HAP-1 (cell line): ENCODE results near the gene PPP2CA.
"Not testable (repeated sequence)": the region's sequence is repeated elsewhere in the genome, so short reads cannot be mapped to it uniquely, and the experiment has no call there.

Experiments used
- DNase-seq, 2 experiments: peaks; one replicate each; pipeline ENCODE4 v3.0.0-alpha.2; 2016 to 2020; ENCODE audit warnings: low spot score in 2 of 2
- H3K27me3 ChIP-seq: fragments of 250-450 bp; sonication (Bioruptor Pico); 2 replicates; pipeline ENCODE4 v1.5.1; 2020; ENCODE audit warnings: low read depth, mild to moderate bottlenecking, moderate library complexity
- H3K36me3 ChIP-seq: fragments of 250-450 bp; sonication (Bioruptor Pico); replicated peaks from 2 replicates; pipeline ENCODE4 v1.5.1; 2020; ENCODE audit warnings: mild to moderate bottlenecking
- H3K4me1 ChIP-seq: fragments of 250-450 bp; sonication (Bioruptor Pico); 2 replicates; pipeline ENCODE4 v1.5.1; 2020; ENCODE audit warnings: mild to moderate bottlenecking
- H3K4me3 ChIP-seq: fragments of 250-450 bp; sonication (Bioruptor Pico); 2 replicates; pipeline ENCODE4 v1.5.1; 2020; ENCODE audit warnings: mild to moderate bottlenecking, moderate library complexity
- H3K9me3 ChIP-seq: fragments of 250-450 bp; sonication (Bioruptor Pico); 2 replicates; pipeline ENCODE4 v1.5.1; 2020; ENCODE audit warnings: mild to moderate bottlenecking, moderate library complexity
- in situ Hi-C: fragments of 300-500 bp; cut with MboI; formaldehyde crosslinking; loops from 3 replicates; pipeline ENCODE4 v1.14.3; 2020; ENCODE audit warnings: low sequenced_read_pairs, inconsistent platforms, mixed read lengths

PPP2CA gene

DNA sequence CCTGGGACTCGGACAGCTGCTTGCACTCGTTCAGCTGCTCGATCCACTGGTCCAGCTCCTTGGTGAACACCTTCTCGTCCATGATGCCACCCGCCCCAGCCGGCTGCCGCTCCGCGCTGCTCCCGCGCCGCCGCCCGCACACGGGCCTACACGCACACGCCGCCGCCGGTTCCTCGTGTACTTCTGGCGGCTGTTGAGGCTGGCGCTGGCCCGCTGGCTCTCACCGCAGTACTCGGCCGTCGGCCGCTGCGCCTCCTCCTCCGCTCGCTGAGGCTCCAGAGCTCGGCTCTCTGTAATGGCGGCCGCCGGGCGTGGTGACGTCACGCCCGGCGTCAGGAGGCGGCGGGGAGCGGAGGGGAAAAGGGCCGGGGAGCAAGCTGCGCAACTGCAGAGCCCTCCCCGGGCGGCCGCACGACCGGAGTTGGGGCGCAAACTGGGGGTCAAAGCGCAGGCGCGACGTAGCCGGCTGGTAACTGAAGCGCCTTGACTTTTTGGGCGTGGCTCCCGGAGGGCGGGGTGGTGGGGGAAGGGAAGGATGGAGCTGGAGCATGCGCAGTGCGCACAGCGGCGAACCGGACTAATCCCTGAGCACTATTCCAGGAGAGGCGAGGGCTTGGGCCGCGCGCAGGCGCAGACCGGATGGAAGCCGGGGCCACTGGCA, at the start of gene PPP2CA:
PPP2CA (minus strand) TSS at position 294 of the 661 bp plus-strand sequence; CDS start at position 82, 212 bp downstream.
- H3K36me3 ChIP-seq: peaks cover 9% of the 10 kb centered on the region
- peak within 1 kb of the TSS; percentile 86 for H3K4me3 ChIP-seq
- in situ Hi-C loops: no loop called here
- no peaks in the 10 kb centered on the region for H3K27me3 ChIP-seq
- H3K4me1 ChIP-seq: peaks cover 27% of the 10 kb centered on the region
- peak; percentile 93 to 98 for DNase-seq
- H3K9me3 ChIP-seq: no peaks in the 10 kb centered on the region

GRCh38 chr5:134273642-134274395, 47.9 kb upstream of the PPP2CA start:
- Histone ChIP-seq H3K27me3 (no peaks in the 10 kb centered on the region), H3K4me3 (no peak overlapping the region), H3K4me1 (no peaks in the 10 kb centered on the region), H3K36me3 (no peaks in the 10 kb centered on the region), H3K9me3 (0 out of 2 replicates have a peak, but pooled peaks cover 2% of the 10 kb centered on the region)
- in situ Hi-C loops: no loop called here
- DNase-seq: no peak

DNA sequence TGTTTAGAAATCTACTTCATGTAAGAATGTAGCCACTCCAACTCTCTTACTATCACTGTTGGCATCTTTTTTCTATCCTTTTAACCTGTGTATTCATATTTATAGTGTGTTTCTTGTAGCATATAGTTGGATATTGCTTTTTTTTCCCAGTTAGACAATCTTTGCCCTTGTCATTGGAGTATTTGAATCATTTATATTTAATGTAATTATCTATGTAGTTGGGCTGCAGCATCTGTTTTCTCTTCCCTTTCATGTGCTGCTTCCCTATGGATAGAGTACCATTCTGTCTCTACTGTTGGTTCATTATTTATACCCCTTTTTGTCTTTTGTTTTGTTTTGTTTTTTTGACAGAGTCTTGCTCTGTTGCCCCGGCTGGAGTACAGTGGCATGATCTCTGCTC, 45.2 kb upstream of the PPP2CA start:
- DNase-seq: no peak
- Histone ChIP-seq H3K36me3 (no peaks in the 10 kb centered on the region), H3K27me3 (peaks cover 12% of the 10 kb centered on the region), H3K9me3 (0 out of 2 replicates have a peak, but pooled peaks cover 2% of the 10 kb centered on the region), H3K4me1 (no peaks in the 10 kb centered on the region), H3K4me3 (no peak overlapping the region)
- in situ Hi-C loops: no loop called here

GRCh38 chr5:134268919-134269318, 43.0 kb upstream of the PPP2CA start:
- Histone ChIP-seq H3K4me1 (no peaks in the 10 kb centered on the region), H3K27me3 (peaks cover 16% of the 10 kb centered on the region), H3K4me3 (no peak overlapping the region), H3K9me3 (0 out of 2 replicates have a peak, but pooled peaks cover 6% of the 10 kb centered on the region), H3K36me3 (no peaks in the 10 kb centered on the region)
- DNase-seq: no peak
- in situ Hi-C loops: no loop called here

DNA sequence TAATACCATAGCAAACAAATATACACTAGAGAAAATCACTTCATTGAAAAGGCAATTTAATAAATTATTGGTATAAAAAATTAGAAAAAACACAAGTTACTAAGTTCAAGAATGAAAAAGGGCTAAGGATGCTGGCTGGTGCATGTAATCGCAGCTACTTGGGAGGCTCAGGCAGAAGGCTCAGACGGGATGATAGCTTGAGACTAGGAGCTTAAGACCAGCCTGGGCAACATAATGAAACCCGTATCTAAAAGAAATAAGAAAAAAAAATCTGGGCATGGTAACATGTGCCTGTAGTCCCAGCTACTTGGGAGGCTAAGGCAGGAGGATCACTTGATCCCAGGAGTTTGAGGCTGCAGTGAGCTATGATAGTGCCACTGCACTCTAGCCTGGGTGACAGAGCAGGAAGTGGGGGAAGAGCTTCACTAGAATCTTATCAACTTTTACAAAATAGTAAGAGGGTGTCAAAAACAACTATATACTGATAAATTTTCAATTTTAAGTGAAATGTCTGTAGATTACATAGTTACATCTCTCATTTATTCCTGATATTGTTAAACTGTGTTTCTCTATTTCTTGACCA, 42.2 kb upstream of the PPP2CA start:
- peaks cover 9% of the 10 kb centered on the region for H3K9me3 ChIP-seq

GRCh38 chr5:134267366-134268018, 41.6 kb upstream of the PPP2CA start:
- in situ Hi-C loops: no loop called here
- no peaks in the 10 kb centered on the region for H3K4me1 ChIP-seq

More for the DNA sequence above, 42.2 kb upstream of the PPP2CA start:
- H3K36me3 ChIP-seq: no peaks in the 10 kb centered on the region
- in situ Hi-C loops: no loop called here
- no peak for DNase-seq
- H3K4me1 ChIP-seq: no peaks in the 10 kb centered on the region
- H3K4me3 ChIP-seq: no peak overlapping the region
- H3K27me3 ChIP-seq: peaks cover 16% of the 10 kb centered on the region

GRCh38 chr5:134263801-134264200, 37.9 kb upstream of the PPP2CA start:
- Histone ChIP-seq H3K27me3 (peaks cover 16% of the 10 kb centered on the region), H3K4me1 (no peaks in the 10 kb centered on the region), H3K4me3 (no peak overlapping the region), H3K9me3 (peaks cover 13% of the 10 kb centered on the region), H3K36me3 (no peaks in the 10 kb centered on the region)
- no peak for DNase-seq
- in situ Hi-C loops: no loop called here

More at GRCh38 chr5:134267366-134268018, 41.6 kb upstream of the PPP2CA start:
- Histone ChIP-seq H3K4me3 (no peak overlapping the region), H3K9me3 (peaks cover 12% of the 10 kb centered on the region), H3K27me3 (peaks cover 16% of the 10 kb centered on the region), H3K36me3 (no peaks in the 10 kb centered on the region)
- DNase-seq: no peak

DNA sequence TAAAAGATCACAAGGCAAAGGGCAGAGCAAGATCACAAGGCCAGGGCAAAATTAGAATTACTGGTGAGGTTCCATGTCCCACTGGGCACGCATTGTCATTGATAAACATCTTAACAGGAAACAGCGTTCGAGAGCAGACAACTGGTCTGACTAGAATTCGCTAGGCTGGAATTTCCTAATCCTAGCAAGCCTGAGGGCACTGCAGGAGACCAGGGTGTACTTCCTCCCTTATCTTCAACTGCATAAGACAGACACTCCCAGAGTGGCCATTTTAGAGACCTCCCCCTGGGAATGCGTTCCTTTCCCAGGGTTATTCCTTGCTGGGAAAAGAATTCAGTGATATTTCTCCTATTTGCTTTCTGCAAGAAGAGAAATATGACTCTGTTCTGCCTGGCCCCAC, 36.8 kb upstream of the PPP2CA start:
- H3K4me3 ChIP-seq, H3K27me3 ChIP-seq, H3K4me1 ChIP-seq, in situ Hi-C loops, H3K36me3 ChIP-seq: not testable (repeated sequence)
- H3K9me3 ChIP-seq: peaks cover 13% of the 10 kb centered on the region
- DNase-seq: peak in 1 of 2 experiments; percentile 17

GRCh38 chr5:134258896-134259295, 33.0 kb upstream of the PPP2CA start:
- no peaks in the 10 kb centered on the region for H3K27me3 ChIP-seq
- no peaks in the 10 kb centered on the region for H3K36me3 ChIP-seq
- no peak overlapping the region for H3K4me3 ChIP-seq
- H3K4me1 ChIP-seq: no peaks in the 10 kb centered on the region
- in situ Hi-C loops: no loop called here
- no peak for DNase-seq
- peaks cover 9% of the 10 kb centered on the region for H3K9me3 ChIP-seq

GRCh38 chr5:134257176-134257575, 31.3 kb upstream of the PPP2CA start:
- Histone ChIP-seq H3K27me3 (no peaks in the 10 kb centered on the region), H3K36me3 (no peaks in the 10 kb centered on the region), H3K4me3 (no peak overlapping the region), H3K9me3 (peaks cover 4% of the 10 kb centered on the region), H3K4me1 (no peaks in the 10 kb centered on the region)
- in situ Hi-C loops: no loop called here
- no peak for DNase-seq

GRCh38 chr5:134255418-134256150, 29.7 kb upstream of the PPP2CA start:
- DNase-seq: no peak
- H3K36me3 ChIP-seq: no peaks in the 10 kb centered on the region
- in situ Hi-C loops: no loop called here
- H3K9me3 ChIP-seq: no peaks in the 10 kb centered on the region
- H3K27me3 ChIP-seq: no peaks in the 10 kb centered on the region
- no peak overlapping the region for H3K4me3 ChIP-seq
- H3K4me1 ChIP-seq: no peaks in the 10 kb centered on the region

DNA sequence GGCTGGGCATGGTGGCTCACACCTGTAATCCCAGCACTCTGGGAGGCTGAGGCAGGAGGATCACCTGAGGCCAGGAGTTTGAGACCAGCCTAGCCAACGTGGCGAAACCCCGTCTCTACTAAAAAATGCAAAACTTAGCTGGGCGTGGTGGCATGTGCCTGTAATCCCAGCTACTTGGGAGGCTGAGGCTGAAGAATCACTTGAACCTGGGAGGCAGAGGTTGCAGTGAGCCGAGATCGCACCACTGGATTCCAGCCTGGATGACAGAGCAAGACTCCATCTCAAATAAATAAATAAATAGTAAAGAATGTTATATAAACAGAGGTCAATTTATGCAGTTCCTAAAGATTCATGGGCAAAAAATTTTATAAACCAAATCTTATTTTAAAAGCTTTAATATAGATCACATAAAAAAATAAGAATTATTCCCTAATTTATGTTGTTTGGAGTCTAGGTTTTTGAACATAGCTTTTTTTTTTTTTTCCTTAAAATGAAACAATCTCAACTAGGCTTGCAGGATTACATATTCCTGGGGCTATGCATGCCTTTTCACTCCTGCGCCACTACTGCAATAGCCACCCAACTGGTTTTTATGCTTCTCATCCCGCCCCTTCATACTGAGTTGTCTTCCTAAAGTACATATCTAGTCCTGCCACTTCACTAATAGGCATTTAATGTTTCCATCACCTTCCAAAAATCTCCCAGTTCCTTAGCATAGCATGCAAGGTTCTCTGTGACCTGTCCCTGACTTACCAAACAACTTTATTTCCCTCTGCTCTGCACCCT, 27.7 kb upstream of the PPP2CA start:
- H3K27me3 ChIP-seq, in situ Hi-C loops, H3K9me3 ChIP-seq, H3K36me3 ChIP-seq, H3K4me1 ChIP-seq, DNase-seq, H3K4me3 ChIP-seq: not testable (repeated sequence)

GRCh38 chr5:134252671-134253070, 26.8 kb upstream of the PPP2CA start:
- no peak for DNase-seq

More at GRCh38 chr5:134252671-134253070, 26.8 kb upstream of the PPP2CA start:
- H3K27me3 ChIP-seq: no peaks in the 10 kb centered on the region
- H3K36me3 ChIP-seq: no peaks in the 10 kb centered on the region
- in situ Hi-C loops: no loop called here
- no peaks in the 10 kb centered on the region for H3K9me3 ChIP-seq
- H3K4me3 ChIP-seq: no peak overlapping the region
- H3K4me1 ChIP-seq: peaks cover 4% of the 10 kb centered on the region
